Fibroblast of lung (primary cell): ENCODE measurements around the gene ADAR. TPM values are rescaled to one million over a fixed set of nuclear protein-coding genes. Genes with fewer than 3 reads are reported as not detected.

Source experiments
- DNase-seq, 2 donors: peaks; one replicate each; pipeline versions ENCODE4 v3.0.0 to v3.0.0-alpha.2; 2010; ENCODE audit warnings: low read depth in 2 of 2
- H2AFZ ChIP-seq: 2 replicates; pipeline ENCODE4 v1.5.1; 2012; ENCODE audit warnings: low read length, control low read depth, inconsistent platforms
- H3K27ac ChIP-seq: 2 replicates; pipeline ENCODE4 v1.5.1; 2011; ENCODE audit warnings: low read length, control low read depth; ENCODE audit not compliant: insufficient read depth
- H3K27me3 ChIP-seq: 2 replicates; pipeline ENCODE4 v1.5.1; 2011; ENCODE audit warnings: mild to moderate bottlenecking, low read length; ENCODE audit not compliant: control insufficient read depth, insufficient read depth
- H3K36me3 ChIP-seq: 2 replicates; pipeline ENCODE4 v1.5.1; 2011; ENCODE audit warnings: low read length; ENCODE audit not compliant: control insufficient read depth, insufficient read depth
- H3K4me1 ChIP-seq: 2 replicates; pipeline ENCODE4 v1.5.1; 2011; ENCODE audit warnings: low read length; ENCODE audit not compliant: control insufficient read depth, insufficient read depth; ENCODE audit errors: extremely low read depth
- H3K4me2 ChIP-seq: 2 replicates; pipeline ENCODE4 v1.5.1; 2011; ENCODE audit warnings: low read length, control low read depth; ENCODE audit not compliant: insufficient read depth; ENCODE audit errors: extremely low read depth
- H3K4me3 ChIP-seq, 4 experiments: fragments of 200-600 bp in 1 of 4; sonication (generic) in 1 of 4; replicated peaks in 1 of 4; 2 replicates each; pipeline ENCODE4 v1.5.1; 2011 to 2016; ENCODE audit warnings: low read length in 4 of 4, low read depth in 3 of 4, mild to moderate bottlenecking in 3 of 4, control low read depth in 2 of 4, inconsistent platforms in 1 of 4, mixed read lengths in 1 of 4; ENCODE audit not compliant: insufficient read depth in 1 of 4; ENCODE audit errors: control extremely low read depth in 1 of 4
- H3K79me2 ChIP-seq: 2 replicates; pipeline ENCODE4 v1.5.1; 2012; ENCODE audit warnings: mild to moderate bottlenecking, low read length, inconsistent platforms; ENCODE audit not compliant: control insufficient read depth, insufficient read depth
- H3K9ac ChIP-seq: 2 replicates; pipeline ENCODE4 v1.5.1; 2011; ENCODE audit warnings: mild to moderate bottlenecking, low read length, control low read depth; ENCODE audit not compliant: insufficient read depth
- H3K9me3 ChIP-seq: 2 replicates; pipeline ENCODE4 v1.5.1; 2012; ENCODE audit warnings: low read depth, low read length; ENCODE audit not compliant: control insufficient read depth, insufficient read depth
- H4K20me1 ChIP-seq: 2 replicates; pipeline ENCODE4 v1.5.1; 2011; ENCODE audit warnings: low read length; ENCODE audit not compliant: control insufficient read depth, insufficient read depth; ENCODE audit errors: extremely low read depth
- CTCF ChIP-seq, 2 donors: IDR thresholded peaks in 1 of 2; conservative IDR thresholded peaks in 1 of 2; 1 replicate in 1 of 2; 2 replicates in 1 of 2; pipeline ENCODE4 v1.5.1; 2011 to 2012; ENCODE audit warnings: low read length in 2 of 2, control low read depth in 1 of 2, inconsistent platforms in 1 of 2, low read depth in 1 of 2, mild to moderate bottlenecking in 1 of 2
- EZH2 ChIP-seq: IDR thresholded peaks from 2 replicates; pipeline ENCODE4 v1.5.1; 2012; ENCODE audit warnings: low read length, control low read depth, mild to moderate bottlenecking; ENCODE audit errors: missing control alignments
- polyA plus RNA-seq, 2 donors: library from polyadenylated mRNA; depleted of rRNA in 1 of 2; stranded (reverse) in 1 of 2; unstranded in 1 of 2; fragments of >200 nt; gene quantifications; 2 replicates each; pipeline ENCODE4 v1.2.1, GENCODE V29; 2011 to 2012; ENCODE audit warnings: missing spikeins in 1 of 2
- total RNA-seq: library from RNA; depleted of rRNA; stranded (reverse); fragments of >200 nt; gene quantifications from 2 replicates; pipeline ENCODE4 v1.2.1, GENCODE V29; 2014

The ADAR gene
- total and polyA plus RNA-seq, 2 donors (not counting 1 experiment from before 2014, with no cell fraction given) = 98.4 to 140 TPM

- H2AFZ ChIP-seq = no peak overlapping the region
- no peak for TF ChIP-seq EZH2
- TF ChIP-seq CTCF (conservative IDR thresholded peaks at IDR 0.05 in 1 of 2, IDR thresholded peaks at IDR 0.05 in 1 of 2; ENCODE audit: low read depth in 1 of 2, low read length in 2 of 2) = no peak
- no peaks in the 10 kb centered on the region for H3K4me1 ChIP-seq
- H3K27me3 ChIP-seq = no peaks in the 10 kb centered on the region
- H3K79me2 ChIP-seq = peaks cover 29% of the 10 kb centered on the region
- no peak overlapping the region for H3K27ac ChIP-seq
- H4K20me1 ChIP-seq = no peaks in the 10 kb centered on the region
- H3K9ac ChIP-seq = no peak overlapping the region
- no peaks in the 10 kb centered on the region for H3K36me3 ChIP-seq
- no peak overlapping the region for H3K4me2 ChIP-seq
- no peak for DNase-seq
- no peak overlapping the region for H3K4me3 ChIP-seq
- no peaks in the 10 kb centered on the region for H3K9me3 ChIP-seq
These were observed 21.7 kb upstream of the ADAR start for GRCh38 chr1:154629675-154630073.

- no peak overlapping the region for H3K4me3 ChIP-seq
- TF ChIP-seq CTCF (conservative IDR thresholded peaks at IDR 0.05 in 1 of 2, IDR thresholded peaks at IDR 0.05 in 1 of 2; ENCODE audit: low read depth in 1 of 2, low read length in 2 of 2) (no peak), EZH2 (no peak)
- no peak overlapping the region for H3K4me2 ChIP-seq
- no peaks in the 10 kb centered on the region for H3K27me3 ChIP-seq
- peaks cover 34% of the 10 kb centered on the region for H3K79me2 ChIP-seq
- no peak overlapping the region for H2AFZ ChIP-seq
- no peaks in the 10 kb centered on the region for H4K20me1 ChIP-seq
- no peak overlapping the region for H3K27ac ChIP-seq
- H3K4me1 ChIP-seq = no peaks in the 10 kb centered on the region
- no peaks in the 10 kb centered on the region for H3K36me3 ChIP-seq
- no peaks in the 10 kb centered on the region for H3K9me3 ChIP-seq
- H3K9ac ChIP-seq = no peak overlapping the region
- peak; percentile 5 to 38 for DNase-seq
These were observed 21.2 kb upstream of the ADAR start for GRCh38 chr1:154629061-154629674.

DNA sequence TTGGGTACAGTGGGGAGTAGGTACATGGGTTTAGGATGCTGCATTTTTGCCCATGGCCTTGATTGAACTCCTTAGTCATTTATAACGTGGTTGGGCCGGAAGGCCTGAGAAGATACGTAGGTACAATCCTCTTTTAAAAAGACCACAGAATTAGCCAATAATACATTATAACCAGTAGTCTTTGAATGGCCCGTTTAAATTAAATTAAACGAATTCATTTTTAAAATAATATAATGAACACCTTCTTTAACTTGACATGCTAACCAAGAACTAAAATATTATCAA lies 20.1 kb upstream of the ADAR start:
- Histone ChIP-seq H3K9ac (peak overlapping the region; percentile 93), H3K27me3 (no peaks in the 10 kb centered on the region), H3K9me3 (no peaks in the 10 kb centered on the region), H3K4me1 (no peaks in the 10 kb centered on the region), H2AFZ (peak overlapping the region; percentile 96), H3K27ac (peak overlapping the region; percentile 74), H3K79me2 (peaks cover 44% of the 10 kb centered on the region), H4K20me1 (no peaks in the 10 kb centered on the region), H3K4me2 (peak overlapping the region; percentile 87), H3K36me3 (no peaks in the 10 kb centered on the region), H3K4me3 (peak overlapping the region; percentile 76 to 87 (median 84))
- DNase-seq = no peak
- TF ChIP-seq CTCF (conservative IDR thresholded peaks at IDR 0.05 in 1 of 2, IDR thresholded peaks at IDR 0.05 in 1 of 2; ENCODE audit: low read depth in 1 of 2, low read length in 2 of 2) (no peak), EZH2 (no peak)
